HCT116 (cell line): Measurements from ENCODE around the gene TRAK1. TPM values are rescaled to one million over a fixed set of nuclear protein-coding genes. Genes with fewer than 3 reads are reported as not detected.

Experiments
- ATAC-seq: fragments of 200-7000 bp; cut with Tn5 transposase; 2 replicates; pipeline ENCODE4 v1.9.1; 2020; ENCODE audit warnings: mild to moderate bottlenecking, moderate library complexity
- BruUV-seq: library from RNA; stranded (reverse); fragments of 400-500 nt; replicated peaks from 2 replicates; lab custom pipeline; 2021; lab: Mats Ljungman, UMichigan
- CTCF ChIA-PET: fragments of 300-600 bp; sonication (Branson Sonifier 250); formaldehyde crosslinking; loops from one replicate; lab custom pipeline; 2021; ENCODE audit warnings: antibody characterized with exemption; lab: Charles Lee
- POLR2A ChIA-PET: fragments of 300-600, 350-600 bp; sonication (Branson Sonifier 250); formaldehyde crosslinking; loops from one replicate; lab custom pipeline; 2021; ENCODE audit warnings: antibody characterized with exemption; lab: Charles Lee
- RAD21 ChIA-PET, 2 experiments: fragments of 300-600 bp; sonication (Branson Sonifier 250); formaldehyde crosslinking; loops; one replicate each; lab custom pipeline; 2023; ENCODE audit warnings: low total read pairs in 2 of 2; ENCODE audit not compliant: uncharacterized antibody in 2 of 2, unreplicated experiment in 2 of 2, low non-redundant PET in 1 of 2; lab: Charles Lee
- DNase-seq: peaks from one replicate; pipeline ENCODE4 v3.0.0-alpha.2; 2010; ENCODE audit warnings: low read depth, low spot score
- H2AFZ ChIP-seq: fragments of 200-600 bp; shearing (Covaris generic), sonication (generic); 2 replicates; pipeline ENCODE4 v1.6.1; 2017; ENCODE audit warnings: low read depth, mixed run types, mixed read lengths, antibody characterized with exemption, low read length; ENCODE audit not compliant: poor library complexity, severe bottlenecking
- H3K27ac ChIP-seq: 2 replicates; pipeline ENCODE4 v1.5.1; 2012; ENCODE audit warnings: low read depth, low read length
- H3K27me3 ChIP-seq: fragments of 200-600 bp; sonication (generic); 2 replicates; pipeline ENCODE4 v1.6.1; 2016; ENCODE audit warnings: mixed run types, low read length, mixed read lengths; ENCODE audit not compliant: insufficient read depth
- H3K36me3 ChIP-seq, 2 experiments: fragments of 200-500 bp in 1 of 2; fragments of 200-600 bp in 1 of 2; sonication (Bioruptor generic) in 1 of 2; sonication (generic) in 1 of 2; 2 replicates each; pipeline versions ENCODE4 v1.5.1 to v1.6.1; 2014 to 2016; ENCODE audit warnings: low read length in 2 of 2, inconsistent platforms in 1 of 2, mixed read lengths in 1 of 2, mixed run types in 1 of 2; ENCODE audit not compliant: insufficient read depth in 2 of 2, control insufficient read depth in 1 of 2
- H3K4me1 ChIP-seq, 2 experiments: fragments of 200-600 bp in 1 of 2; sonication (generic) in 1 of 2; 2 replicates each; pipeline versions ENCODE4 v1.5.1 to v1.6.1; 2012 to 2017; ENCODE audit warnings: low read length in 2 of 2, inconsistent platforms in 1 of 2, mild to moderate bottlenecking in 1 of 2, mixed read lengths in 1 of 2, mixed run types in 1 of 2, moderate library complexity in 1 of 2; ENCODE audit not compliant: insufficient read depth in 2 of 2, control insufficient read depth in 1 of 2
- H3K4me2 ChIP-seq: fragments of 200-600 bp; sonication (generic); 2 replicates; pipeline ENCODE4 v1.6.1; 2017; ENCODE audit warnings: mixed run types, low read length, mixed read lengths
- H3K4me3 ChIP-seq, 2 experiments: fragments of 200-600 bp in 1 of 2; sonication (generic) in 1 of 2; replicated peaks in 1 of 2; 2 replicates each; pipeline ENCODE4 v1.5.1; 2011 to 2016; ENCODE audit warnings: low read length in 2 of 2, control low read depth in 1 of 2, low read depth in 1 of 2, mild to moderate bottlenecking in 1 of 2, mixed read lengths in 1 of 2, mixed run types in 1 of 2
- H3K79me2 ChIP-seq: fragments of 200-600 bp; sonication (generic); 2 replicates; pipeline ENCODE4 v1.6.1; 2017; ENCODE audit warnings: mild to moderate bottlenecking, mixed run types, low read length, moderate library complexity, mixed read lengths; ENCODE audit not compliant: insufficient read depth
- H3K9ac ChIP-seq: fragments of 200-600 bp; sonication (generic); 2 replicates; pipeline ENCODE4 v1.6.1; 2016; ENCODE audit warnings: low read length, mixed read lengths
- H3K9me2 ChIP-seq: fragments of 200-600 bp; sonication (generic), shearing (Covaris generic); 2 replicates; pipeline ENCODE4 v1.6.1; 2017; ENCODE audit warnings: mixed run types, mild to moderate bottlenecking, moderate library complexity; ENCODE audit not compliant: insufficient read depth
- H3K9me3 ChIP-seq, 2 experiments: fragments of 200-500 bp in 1 of 2; fragments of 200-600 bp in 1 of 2; sonication (Bioruptor generic) in 1 of 2; sonication (generic) in 1 of 2; 2 replicates each; pipeline ENCODE4 v1.6.1; 2014 to 2017; ENCODE audit warnings: low read length in 2 of 2, mixed read lengths in 2 of 2, inconsistent platforms in 1 of 2, low read depth in 1 of 2, mild to moderate bottlenecking in 1 of 2, mixed run types in 1 of 2, moderate library complexity in 1 of 2; ENCODE audit not compliant: control insufficient read depth in 1 of 2, insufficient read depth in 1 of 2
- H4K20me1 ChIP-seq: fragments of 200-600 bp; sonication (generic), shearing (Covaris generic); 2 replicates; pipeline ENCODE4 v1.6.1; 2017; ENCODE audit warnings: mixed run types, mild to moderate bottlenecking, moderate library complexity; ENCODE audit not compliant: insufficient read depth
- CBX3 ChIP-seq: IDR thresholded peaks from 2 replicates; pipeline ENCODE4 v1.6.1; 2012; ENCODE audit warnings: low read depth
- EGR1 ChIP-seq: IDR thresholded peaks from 2 replicates; pipeline ENCODE4 v1.6.1; 2012; ENCODE audit warnings: low read depth
- EZH2phosphoT487 ChIP-seq: fragments of 200-600 bp; IDR thresholded peaks from 2 replicates; pipeline ENCODE4 v1.6.1; 2018; ENCODE audit warnings: antibody characterized with exemption, borderline replicate concordance
- FOSL1 ChIP-seq: IDR thresholded peaks from 2 replicates; pipeline ENCODE4 v1.6.1; 2012; ENCODE audit warnings: low read depth
- JUND ChIP-seq: IDR thresholded peaks from 2 replicates; pipeline ENCODE4 v1.6.1; 2012
- POLR2A ChIP-seq: IDR thresholded peaks from 2 replicates; pipeline ENCODE4 v1.7.0; 2011; ENCODE audit warnings: borderline replicate concordance; ENCODE audit not compliant: insufficient read depth, insufficient read length; ENCODE audit errors: extremely low read depth
- POLR2AphosphoS5 ChIP-seq: IDR thresholded peaks from 2 replicates; pipeline ENCODE4 v1.6.1; 2011; ENCODE audit warnings: mild to moderate bottlenecking, low read depth, low read length, moderate library complexity
- RAD21 ChIP-seq: IDR thresholded peaks from 2 replicates; pipeline ENCODE4 v1.6.1; 2012; ENCODE audit warnings: low read depth, mild to moderate bottlenecking
- SP1 ChIP-seq: IDR thresholded peaks from 2 replicates; pipeline ENCODE4 v1.6.1; 2012; ENCODE audit warnings: low read depth
- YY1 ChIP-seq: IDR thresholded peaks from 2 replicates; pipeline ENCODE4 v1.6.1; 2011; ENCODE audit warnings: low read length, low read depth, moderate library complexity, mild to moderate bottlenecking; ENCODE audit not compliant: insufficient replicate concordance; ENCODE audit errors: extremely low read depth
- ZFX ChIP-seq: fragments of 450-650 bp; IDR thresholded peaks from 2 replicates; pipeline ENCODE4 v1.6.1; 2017
- intact Hi-C: fragments of 100-400 bp; cut with micrococcal nuclease; formaldehyde crosslinking; loops from 2 replicates; pipeline ENCODE4 v1.10.0; 2022
- total RNA-seq: library from RNA; stranded (reverse); gene quantifications from one replicate; pipeline ENCODE4 v1.2.1, GENCODE V29; 2021; ENCODE audit not compliant: unreplicated experiment
- TF ChIP-seq, protein P1 (sequence below): IDR thresholded peaks from 2 replicates; pipeline ENCODE4 v1.6.1; 2012
- TF ChIP-seq, protein P2 (sequence below), 3 experiments: fragments of 200-600 bp in 1 of 3; sonication (generic) in 1 of 3; IDR thresholded peaks in 2 of 3; conservative IDR thresholded peaks in 1 of 3; 2 replicates each; pipeline ENCODE4 v1.5.1; 2012 to 2017; ENCODE audit warnings: low read depth in 2 of 3, low read length in 2 of 3, antibody characterized with exemption in 1 of 3, borderline replicate concordance in 1 of 3, control low read depth in 1 of 3, mild to moderate bottlenecking in 1 of 3, mixed read lengths in 1 of 3, mixed run types in 1 of 3, moderate library complexity in 1 of 3; ENCODE audit not compliant: insufficient read depth in 1 of 3
- TF ChIP-seq, protein P3 (sequence below): IDR thresholded peaks from 2 replicates; pipeline ENCODE4 v1.6.1; 2011; ENCODE audit warnings: mild to moderate bottlenecking, low read length, moderate library complexity; ENCODE audit not compliant: insufficient replicate concordance; ENCODE audit errors: extremely low read depth
- TF ChIP-seq, protein P4 (sequence below): IDR thresholded peaks from 2 replicates; pipeline ENCODE4 v1.6.1; 2012

TRAK1 gene
- total RNA-seq, 1 experiment from 2014 or later: 25.9 TPM

DNA sequence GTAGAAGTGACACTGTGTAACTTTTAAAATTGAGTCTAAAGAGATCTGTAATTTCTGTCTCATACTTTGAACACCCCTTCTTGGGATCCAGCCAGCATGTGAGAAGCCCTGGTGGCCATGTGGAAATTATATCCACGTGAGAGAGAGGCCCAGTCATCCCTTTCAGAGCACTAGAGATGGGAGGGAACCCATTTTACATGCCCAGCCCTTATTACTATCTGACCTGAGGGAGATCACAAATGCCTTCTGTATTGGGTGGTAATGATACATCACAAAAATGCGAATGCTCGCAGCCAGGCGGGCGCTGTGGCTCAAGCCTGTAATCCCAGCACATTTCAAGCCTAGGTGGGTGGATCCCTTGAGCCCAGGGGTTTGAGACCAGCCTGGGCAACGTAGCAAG lies 27.3 kb upstream of the TRAK1 start:
- POLR2A ChIA-PET: no interaction called here
- Histone ChIP-seq H4K20me1 (no peaks in the 10 kb centered on the region), H3K9me3 (no peaks in the 10 kb centered on the region), H3K27me3 (no peaks in the 10 kb centered on the region), H3K4me2 (peak overlapping the region; percentile 72), H3K9me2 (no peaks in the 10 kb centered on the region), H3K4me3 (peak overlapping the region in 1 of 2 experiments; percentile 29; a peak in 2 of 4 replicates), H3K79me2 (peaks cover 66% of the 10 kb centered on the region), H3K4me1 (peaks cover 40 to 49% of the 10 kb centered on the region in 2 experiments), H3K36me3 (no peaks in the 10 kb centered on the region), H2AFZ (no peak overlapping the region), H3K27ac (peak overlapping the region; percentile 63), H3K9ac (peak overlapping the region; percentile 52)
- BruUV-seq: no TSS peak
- ATAC-seq (peak; percentile 65), DNase-seq (no peak)
- CTCF ChIA-PET: no interaction called here
- RAD21 ChIA-PET: no interaction called here
- TF ChIP-seq FOSL1 (no peak), RAD21 (0 out of 2 replicates have a peak, but pooled peaks have one; percentile 15)
- TF ChIP-seq, protein P1, sequence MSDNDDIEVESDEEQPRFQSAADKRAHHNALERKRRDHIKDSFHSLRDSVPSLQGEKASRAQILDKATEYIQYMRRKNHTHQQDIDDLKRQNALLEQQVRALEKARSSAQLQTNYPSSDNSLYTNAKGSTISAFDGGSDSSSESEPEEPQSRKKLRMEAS: peak; percentile 71
- intact Hi-C loops: no loop called here

DNA sequence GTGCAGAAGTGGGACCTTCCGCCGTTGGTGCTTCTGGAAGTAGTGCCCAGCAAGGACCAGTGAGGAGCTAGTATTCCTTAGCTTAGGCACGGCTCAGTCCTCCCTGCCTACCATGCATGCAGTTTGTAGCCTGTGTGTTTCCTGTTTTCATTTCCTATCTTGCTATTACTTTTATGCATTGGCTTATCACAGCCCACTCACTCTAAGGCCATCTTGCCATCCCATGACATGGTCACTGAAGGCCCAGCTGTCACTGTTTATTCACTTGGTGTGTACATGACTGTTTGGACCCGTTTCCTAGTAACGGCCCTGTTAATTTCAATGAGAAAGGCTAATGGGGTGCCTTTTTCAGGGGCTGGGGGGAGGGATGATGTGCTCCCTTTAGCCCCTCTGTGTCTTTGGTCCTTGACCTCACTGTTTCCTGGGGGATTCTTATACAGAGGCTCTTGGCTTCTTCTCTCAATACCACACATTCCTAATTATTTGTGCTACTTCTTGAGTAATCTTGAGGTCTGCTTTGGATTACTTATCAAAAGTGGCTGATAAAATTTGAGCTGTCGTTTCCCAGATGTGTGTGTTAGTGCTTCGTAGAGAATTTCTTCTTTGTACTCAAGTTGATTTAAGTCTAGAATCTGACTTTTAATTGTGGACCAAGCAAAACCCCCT lies 24.5 kb upstream of the TRAK1 start:
- Histone ChIP-seq H3K4me1 (peaks cover 51 to 59% of the 10 kb centered on the region in 2 experiments), H3K4me2 (no peak overlapping the region), H3K79me2 (peaks cover 79% of the 10 kb centered on the region), H3K27me3 (no peaks in the 10 kb centered on the region), H2AFZ (no peak overlapping the region), H3K36me3 (no peaks in the 10 kb centered on the region), H4K20me1 (no peaks in the 10 kb centered on the region), H3K9ac (no peak overlapping the region), H3K9me3 (no peaks in the 10 kb centered on the region), H3K27ac (no peak overlapping the region), H3K4me3 (no peak overlapping the region), H3K9me2 (no peaks in the 10 kb centered on the region)
- ATAC-seq (no peak), DNase-seq (no peak)
- RAD21 ChIA-PET: no interaction called here
- intact Hi-C loops: no loop called here
- BruUV-seq: no TSS peak
- CTCF ChIA-PET: interaction anchor here (1.3 kb wide), 1 partner anchor 51 kb away, joined by 3 read pairs; no protein-coding TSS in a partner anchor
- POLR2A ChIA-PET: interaction anchor here (1.2 kb wide), 1 partner anchor 20 kb away, joined by 3 read pairs; no protein-coding TSS in a partner anchor
- TF ChIP-seq EZH2phosphoT487: no peak
- no peak for TF ChIP-seq EGR1
- no peak for TF ChIP-seq POLR2AphosphoS5
- TF ChIP-seq POLR2A: no peak
- no peak for TF ChIP-seq JUND
- TF ChIP-seq, protein P2, sequence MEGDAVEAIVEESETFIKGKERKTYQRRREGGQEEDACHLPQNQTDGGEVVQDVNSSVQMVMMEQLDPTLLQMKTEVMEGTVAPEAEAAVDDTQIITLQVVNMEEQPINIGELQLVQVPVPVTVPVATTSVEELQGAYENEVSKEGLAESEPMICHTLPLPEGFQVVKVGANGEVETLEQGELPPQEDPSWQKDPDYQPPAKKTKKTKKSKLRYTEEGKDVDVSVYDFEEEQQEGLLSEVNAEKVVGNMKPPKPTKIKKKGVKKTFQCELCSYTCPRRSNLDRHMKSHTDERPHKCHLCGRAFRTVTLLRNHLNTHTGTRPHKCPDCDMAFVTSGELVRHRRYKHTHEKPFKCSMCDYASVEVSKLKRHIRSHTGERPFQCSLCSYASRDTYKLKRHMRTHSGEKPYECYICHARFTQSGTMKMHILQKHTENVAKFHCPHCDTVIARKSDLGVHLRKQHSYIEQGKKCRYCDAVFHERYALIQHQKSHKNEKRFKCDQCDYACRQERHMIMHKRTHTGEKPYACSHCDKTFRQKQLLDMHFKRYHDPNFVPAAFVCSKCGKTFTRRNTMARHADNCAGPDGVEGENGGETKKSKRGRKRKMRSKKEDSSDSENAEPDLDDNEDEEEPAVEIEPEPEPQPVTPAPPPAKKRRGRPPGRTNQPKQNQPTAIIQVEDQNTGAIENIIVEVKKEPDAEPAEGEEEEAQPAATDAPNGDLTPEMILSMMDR (IDR thresholded peaks at IDR 0.05 in 2 of 3, conservative IDR thresholded peaks at IDR 0.05 in 1 of 3; ENCODE audit: borderline replicate concordance in 1 of 3, insufficient read depth in 1 of 3, low read depth in 2 of 3, low read length in 2 of 3): no peak
- TF ChIP-seq ZFX: no peak
- TF ChIP-seq, protein P1: no peak
- TF ChIP-seq, protein P3, sequence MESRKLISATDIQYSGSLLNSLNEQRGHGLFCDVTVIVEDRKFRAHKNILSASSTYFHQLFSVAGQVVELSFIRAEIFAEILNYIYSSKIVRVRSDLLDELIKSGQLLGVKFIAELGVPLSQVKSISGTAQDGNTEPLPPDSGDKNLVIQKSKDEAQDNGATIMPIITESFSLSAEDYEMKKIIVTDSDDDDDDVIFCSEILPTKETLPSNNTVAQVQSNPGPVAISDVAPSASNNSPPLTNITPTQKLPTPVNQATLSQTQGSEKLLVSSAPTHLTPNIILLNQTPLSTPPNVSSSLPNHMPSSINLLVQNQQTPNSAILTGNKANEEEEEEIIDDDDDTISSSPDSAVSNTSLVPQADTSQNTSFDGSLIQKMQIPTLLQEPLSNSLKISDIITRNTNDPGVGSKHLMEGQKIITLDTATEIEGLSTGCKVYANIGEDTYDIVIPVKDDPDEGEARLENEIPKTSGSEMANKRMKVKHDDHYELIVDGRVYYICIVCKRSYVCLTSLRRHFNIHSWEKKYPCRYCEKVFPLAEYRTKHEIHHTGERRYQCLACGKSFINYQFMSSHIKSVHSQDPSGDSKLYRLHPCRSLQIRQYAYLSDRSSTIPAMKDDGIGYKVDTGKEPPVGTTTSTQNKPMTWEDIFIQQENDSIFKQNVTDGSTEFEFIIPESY: no peak
- TF ChIP-seq, protein P4, sequence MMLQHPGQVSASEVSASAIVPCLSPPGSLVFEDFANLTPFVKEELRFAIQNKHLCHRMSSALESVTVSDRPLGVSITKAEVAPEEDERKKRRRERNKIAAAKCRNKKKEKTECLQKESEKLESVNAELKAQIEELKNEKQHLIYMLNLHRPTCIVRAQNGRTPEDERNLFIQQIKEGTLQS: no peak
- TF ChIP-seq SP1: no peak
- TF ChIP-seq CBX3: no peak
- TF ChIP-seq FOSL1: no peak
- TF ChIP-seq YY1: no peak
